Measurements from ENCODE around the gene ZHX3.

- TF ChIP-seq POLR2A (IDR thresholded peaks at IDR 0.05; ENCODE audit: low read depth, low read length) (no peak), CTCF (conservative IDR thresholded peaks at IDR 0.05; ENCODE audit: low read depth, low read length) (no peak), CEBPB (IDR thresholded peaks at IDR 0.05; ENCODE audit: low read depth, low read length) (no peak), USF2 (IDR thresholded peaks at IDR 0.05; ENCODE audit: low read depth, low read length) (no peak)
Observed at GRCh38 chr20:41135888-41136679, 181.4 kb downstream of the ZHX3 start.
